Endodermal cell (in vitro differentiated cells): ENCODE measurements around the gene CHN1. TPM values are rescaled to one million over a fixed set of nuclear protein-coding genes. Genes with fewer than 3 reads are reported as not detected.

Source experiments
- DNase-seq: peaks from one replicate; pipeline ENCODE4 v3.0.0-alpha.2; 2017
- H3K27ac ChIP-seq: 2 replicates; pipeline ENCODE4 v1.5.1; 2013; ENCODE audit warnings: mild to moderate bottlenecking, low read depth, low read length, moderate library complexity
- H3K27me3 ChIP-seq: 2 replicates; pipeline ENCODE4 v1.6.1; 2013; ENCODE audit warnings: mild to moderate bottlenecking, low read length, moderate library complexity; ENCODE audit not compliant: insufficient read depth, control insufficient read depth, poor library complexity, severe bottlenecking
- H3K36me3 ChIP-seq: 2 replicates; pipeline ENCODE4 v1.7.0; 2013; ENCODE audit warnings: mild to moderate bottlenecking, low read length, moderate library complexity; ENCODE audit not compliant: control insufficient read depth, insufficient read depth
- H3K4me1 ChIP-seq: one replicate; pipeline ENCODE4 v1.7.0; 2013; ENCODE audit warnings: low read length; ENCODE audit not compliant: control insufficient read depth, insufficient read depth
- H3K4me3 ChIP-seq: 2 replicates; pipeline ENCODE4 v1.5.1; 2013; ENCODE audit warnings: mild to moderate bottlenecking, low read length, moderate library complexity
- H3K9ac ChIP-seq: 2 replicates; pipeline ENCODE4 v1.6.1; 2013; ENCODE audit warnings: mild to moderate bottlenecking, low read length, moderate library complexity; ENCODE audit not compliant: poor library complexity, severe bottlenecking; ENCODE audit errors: extremely low read depth
- H3K9me3 ChIP-seq: 2 replicates; pipeline ENCODE4 v1.6.1; 2013; ENCODE audit warnings: mild to moderate bottlenecking, low read length, moderate library complexity; ENCODE audit not compliant: control insufficient read depth
- H3K27ac Mint-ChIP-seq: 2 replicates; pipeline ENCODE4 v1.8.0; 2020; ENCODE audit warnings: mixed read lengths
- H3K27me3 Mint-ChIP-seq: 2 replicates; pipeline ENCODE4 v1.8.0; 2021; ENCODE audit warnings: mild to moderate bottlenecking, mixed read lengths; ENCODE audit not compliant: insufficient read depth
- H3K36me3 Mint-ChIP-seq: 2 replicates; pipeline ENCODE4 v1.8.0; 2020; ENCODE audit warnings: low read depth, mixed read lengths
- H3K4me1 Mint-ChIP-seq: 2 replicates; pipeline ENCODE4 v1.8.0; 2020; ENCODE audit warnings: mixed read lengths
- H3K4me3 Mint-ChIP-seq: 2 replicates; pipeline ENCODE4 v1.8.0; 2020; ENCODE audit warnings: mild to moderate bottlenecking, moderate library complexity, mixed read lengths
- H3K9me3 Mint-ChIP-seq: 2 replicates; pipeline ENCODE4 v1.8.0; 2020; ENCODE audit warnings: mild to moderate bottlenecking, mixed read lengths
- CTCF ChIP-seq: fragments of 200-600 bp; sonication (generic); conservative IDR thresholded peaks from 2 replicates; pipeline ENCODE4 v1.5.0; 2021; ENCODE audit warnings: antibody characterized with exemption, mild to moderate bottlenecking
- WGBS, 2 experiments: methylation state at CpG; one replicate each; pipeline versions ENCODE4 v1.1.5 to v1.1.7; 2013; ENCODE audit warnings: missing lambda C conversion rate in 2 of 2, mixed read lengths in 1 of 2; ENCODE audit not compliant: insufficient coverage in 1 of 2, insufficient read length in 1 of 2; 5-methylcytosine and 5-hydroxymethylcytosine counted together
- total RNA-seq, 2 donors: library from RNA; stranded (reverse); fragmentation: NEBNext Ultra II Directional in 1 of 2; extraction: Animal tissue kit (Norgen Biotek cat#: 25700) in 1 of 2; gene quantifications; 2 replicates in 1 of 2; 3 replicates in 1 of 2; pipeline ENCODE4 v1.2.1, GENCODE V29; 2021

CHN1 gene
- total RNA-seq, 2 donors from 2014 or later, result 24.3 to 28.8 TPM

- 90 to 95% methylated on average over 2 to 4 of the region's 4 CpGs for WGBS, 2 experiments
- Histone ChIP-seq H3K4me3 (no peak overlapping the region), H3K36me3 (peaks cover 20% of the 10 kb centered on the region), H3K9ac (no peak overlapping the region), H3K9me3 (peaks cover 48% of the 10 kb centered on the region), H3K27me3 (no peaks in the 10 kb centered on the region), H3K4me1 (no peaks in the 10 kb centered on the region), H3K27ac (no peak overlapping the region)
- Mint-ChIP-seq H3K27ac (no peak overlapping the region), H3K9me3 (peaks cover 23% of the 10 kb centered on the region), H3K27me3 (no peaks in the 10 kb centered on the region), H3K4me1 (no peaks in the 10 kb centered on the region), H3K4me3 (no peak overlapping the region), H3K36me3 (peaks cover 24% of the 10 kb centered on the region)
- no peak for TF ChIP-seq CTCF
- no peak for DNase-seq
Measured at GRCh38 chr2:174929786-174930185, 75.4 kb downstream of the CHN1 start.

GRCh38 chr2:174925046-174925784 lies 80.0 kb downstream of the CHN1 start:
- 40 to 64% methylated on average over 1 to 3 of the region's 3 CpGs for WGBS, 2 experiments
- Mint-ChIP-seq H3K27ac (peak overlapping the region; percentile 78), H3K4me3 (no peak overlapping the region), H3K36me3 (peaks cover 34% of the 10 kb centered on the region), H3K4me1 (peaks cover 4% of the 10 kb centered on the region), H3K27me3 (no peaks in the 10 kb centered on the region), H3K9me3 (peaks cover 34% of the 10 kb centered on the region)
- H3K27me3 ChIP-seq, result no peaks in the 10 kb centered on the region
- peaks cover 14% of the 10 kb centered on the region for H3K36me3 ChIP-seq
- H3K9me3 ChIP-seq, result peaks cover 39% of the 10 kb centered on the region
- DNase-seq, result peak; percentile 55
- no peak overlapping the region for H3K4me3 ChIP-seq
- no peaks in the 10 kb centered on the region for H3K4me1 ChIP-seq
- TF ChIP-seq CTCF, result no peak
- no peak overlapping the region for H3K27ac ChIP-seq
- no peak overlapping the region for H3K9ac ChIP-seq

- Histone ChIP-seq H3K4me3 (peak overlapping the region; percentile 61), H3K4me1 (no peaks in the 10 kb centered on the region), H3K9me3 (peaks cover 39% of the 10 kb centered on the region), H3K27ac (no peak overlapping the region), H3K9ac (no peak overlapping the region), H3K36me3 (peaks cover 14% of the 10 kb centered on the region), H3K27me3 (no peaks in the 10 kb centered on the region)
- H3K4me3 Mint-ChIP-seq, result no peak overlapping the region
- no peak for TF ChIP-seq CTCF
- H3K4me1 Mint-ChIP-seq, result peaks cover 4% of the 10 kb centered on the region
- H3K36me3 Mint-ChIP-seq, result peaks cover 30% of the 10 kb centered on the region
- no peak for DNase-seq
- H3K9me3 Mint-ChIP-seq, result peaks cover 34% of the 10 kb centered on the region
- peak overlapping the region; percentile 44 for H3K27ac Mint-ChIP-seq
- H3K27me3 Mint-ChIP-seq, result no peaks in the 10 kb centered on the region
Measured at GRCh38 chr2:174924061-174924693, 81.0 kb downstream of the CHN1 start.
